Measurements from ENCODE around the gene ARMC12. TPM values are rescaled to one million over a fixed set of nuclear protein-coding genes. Genes with fewer than 3 reads are reported as not detected.

ARMC12 gene
- total and polyA plus RNA-seq, 11 donors, result 0.19 to 0.72 (median 0.27) TPM; not detected in 6

- Histone ChIP-seq H3K27ac (peak overlapping the region in 1 of 12 donors; percentile 45), H3K9me3 (no peaks in the 10 kb centered on the region), H3K4me1 (peaks cover 4 to 46% (median 13%) of the 10 kb centered on the region in 12 donors), H3K27me3 (no peaks in the 10 kb centered on the region), H3K36me3 (no peaks in the 10 kb centered on the region), H3K4me3 (no peak overlapping the region)
- DNase-seq (no peak), ATAC-seq (peak; percentile 47 to 86 (median 78))
- 53 to 64% (median 59%) methylated on average over 16 of the region's 16 CpGs for WGBS, 4 donors
- TF ChIP-seq CTCF (IDR thresholded peaks at IDR 0.05) (peak; percentile 74 to 92 (median 87)), POLR2A (IDR thresholded peaks at IDR 0.05) (no peak)
- intact Hi-C loops (cut with DNase I), result loop anchor here (1.0 to 5.0 kb wide), 12 partner anchors 49 to 215 kb away; partner anchors contain the start of gene FKBP5 (in 2 of the 10)
These were observed 780 bp downstream of the ARMC12 start for GRCh38 chr6:35737413-35738211.

GRCh38 chr6:35739645-35740524 lies 3.1 kb downstream of the ARMC12 start:
- intact Hi-C loops (cut with DNase I), result loop anchor here in 3 of 10 donors (5.0 kb wide), 3 partner anchors 53 to 218 kb away; partner anchors contain the start of gene FKBP5 (in 1 of the 3)
- no peaks in the 10 kb centered on the region for H3K27me3 ChIP-seq
- no peak for DNase-seq
- peak; percentile 18 to 50 (median 28) for ATAC-seq
- peak overlapping the region; percentile 39 to 79 (median 54) for H3K27ac ChIP-seq
- no peaks in the 10 kb centered on the region for H3K9me3 ChIP-seq
- no peak for TF ChIP-seq POLR2A (IDR thresholded peaks at IDR 0.05)
- TF ChIP-seq CTCF (IDR thresholded peaks at IDR 0.05), result no peak
- H3K36me3 ChIP-seq, result no peaks in the 10 kb centered on the region
- WGBS, 4 donors, result 57 to 69% (median 63%) methylated on average over 5 of the region's 5 CpGs
- no peak overlapping the region for H3K4me3 ChIP-seq
- peaks cover 0 to 29% (median 5%) of the 10 kb centered on the region in 12 donors for H3K4me1 ChIP-seq

GRCh38 chr6:35742842-35743241 lies 6.0 kb downstream of the ARMC12 start:
- Histone ChIP-seq H3K9me3 (peaks cover 0 to 4% (median 0%) of the 10 kb centered on the region in 12 donors), H3K4me3 (no peak overlapping the region), H3K27me3 (no peaks in the 10 kb centered on the region), H3K36me3 (no peaks in the 10 kb centered on the region), H3K4me1 (peaks cover 0 to 8% (median 4%) of the 10 kb centered on the region in 12 donors), H3K27ac (no peak overlapping the region)
- no peak for DNase-seq
- intact Hi-C loops (cut with DNase I), result no loop called here
- WGBS, 4 donors, result 55 to 61% (median 58%) methylated on average over 8 of the region's 8 CpGs
- no peak for ATAC-seq
- TF ChIP-seq CTCF (IDR thresholded peaks at IDR 0.05), result no peak
- no peak for TF ChIP-seq POLR2A (IDR thresholded peaks at IDR 0.05)

- 86 to 96% (median 89%) methylated on average over 7 of the region's 7 CpGs for WGBS, 4 donors
- no peak for ATAC-seq
- no peak for TF ChIP-seq CTCF (IDR thresholded peaks at IDR 0.05)
- no peak for TF ChIP-seq POLR2A (IDR thresholded peaks at IDR 0.05)
- H3K36me3 ChIP-seq, result no peaks in the 10 kb centered on the region
- peaks cover 0 to 3% (median under 1%) of the 10 kb centered on the region in 12 donors for H3K4me1 ChIP-seq
- no peak for DNase-seq
- peaks cover 0 to 8% (median 0%) of the 10 kb centered on the region in 12 donors for H3K9me3 ChIP-seq
- no peak overlapping the region for H3K4me3 ChIP-seq
- H3K27ac ChIP-seq, result no peak overlapping the region
- intact Hi-C loops (cut with DNase I), result no loop called here
- H3K27me3 ChIP-seq, result no peaks in the 10 kb centered on the region
These were observed 8.7 kb downstream of the ARMC12 start for GRCh38 chr6:35745509-35745908.

Measured in heart left ventricle (tissue), 16 donors.